GM23338 (cell line): ENCODE data around the gene NOL9. TPM values are rescaled to one million over a fixed set of nuclear protein-coding genes. Genes with fewer than 3 reads are reported as not detected.

Experiments
- ATAC-seq: fragments of 200-7000 bp; cut with Tn5 transposase; 3 replicates; pipeline ENCODE4 v1.9.1; 2020
- DNase-seq: peaks from one replicate; pipeline ENCODE4 v3.0.0-alpha.2; 2015; ENCODE audit warnings: low spot score
- H2AFZ ChIP-seq: fragments of 200-600 bp; sonication (generic); 2 replicates; pipeline ENCODE4 v1.8.0; 2016; ENCODE audit warnings: antibody characterized with exemption, mild to moderate bottlenecking, moderate library complexity
- H3F3A ChIP-seq: fragments of 200-600 bp; sonication (generic); replicated peaks from 2 replicates; pipeline ENCODE4 v1.8.0; 2017; ENCODE audit warnings: antibody characterized with exemption, mixed run types, low read depth
- H3K27ac ChIP-seq: fragments of 200-600 bp; sonication (generic); 2 replicates; pipeline ENCODE4 v1.6.1; 2016; ENCODE audit warnings: low read depth
- H3K27me3 ChIP-seq: fragments of 200-600 bp; sonication (generic); 2 replicates; pipeline ENCODE4 v1.8.0; 2016; ENCODE audit warnings: mild to moderate bottlenecking, mixed run types, moderate library complexity; ENCODE audit not compliant: insufficient read depth
- H3K36me3 ChIP-seq: fragments of 200-600 bp; sonication (generic); 2 replicates; pipeline ENCODE4 v1.8.0; 2016; ENCODE audit warnings: mild to moderate bottlenecking; ENCODE audit not compliant: insufficient read depth
- H3K4me1 ChIP-seq: fragments of 200-600 bp; sonication (generic); 2 replicates; pipeline ENCODE4 v1.8.0; 2016; ENCODE audit warnings: mild to moderate bottlenecking, moderate library complexity; ENCODE audit not compliant: insufficient read depth
- H3K4me2 ChIP-seq: fragments of 200-600 bp; sonication (generic); 2 replicates; pipeline ENCODE4 v1.7.1; 2017; ENCODE audit warnings: mixed run types
- H3K4me3 ChIP-seq: fragments of 200-600 bp; sonication (generic); 2 replicates; pipeline ENCODE4 v1.6.1; 2016; ENCODE audit warnings: mixed run types
- H3K79me2 ChIP-seq: fragments of 200-600 bp; sonication (generic); replicated peaks from 2 replicates; pipeline ENCODE4 v1.8.0; 2017; ENCODE audit warnings: mild to moderate bottlenecking; ENCODE audit not compliant: insufficient read depth
- H3K9me2 ChIP-seq: fragments of 200-600 bp; sonication (generic); 2 replicates; pipeline ENCODE4 v1.8.0; 2017; ENCODE audit not compliant: insufficient read depth
- H4K20me1 ChIP-seq: fragments of 200-600 bp; sonication (generic); replicated peaks from 2 replicates; pipeline ENCODE4 v1.8.0; 2017; ENCODE audit warnings: mild to moderate bottlenecking; ENCODE audit not compliant: insufficient read depth
- H3K27ac Mint-ChIP-seq: 2 replicates; pipeline ENCODE4 v1.8.0; 2020; ENCODE audit warnings: inconsistent platforms, mild to moderate bottlenecking, moderate library complexity, mixed read lengths
- H3K27me3 Mint-ChIP-seq: 3 replicates; pipeline ENCODE4 v1.8.0; 2022; ENCODE audit warnings: low read depth, mild to moderate bottlenecking, moderate library complexity, mixed read lengths, inconsistent platforms; ENCODE audit not compliant: insufficient read depth, poor library complexity
- H3K36me3 Mint-ChIP-seq: 3 replicates; pipeline ENCODE4 v1.8.0; 2021; ENCODE audit warnings: low read depth, mild to moderate bottlenecking, inconsistent platforms, moderate library complexity, mixed read lengths
- H3K4me1 Mint-ChIP-seq: 3 replicates; pipeline ENCODE4 v1.8.0; 2020; ENCODE audit warnings: mild to moderate bottlenecking, inconsistent platforms, mixed read lengths
- H3K4me3 Mint-ChIP-seq: 3 replicates; pipeline ENCODE4 v1.8.0; 2021; ENCODE audit warnings: moderate library complexity, mild to moderate bottlenecking, inconsistent platforms, mixed read lengths
- H3K9me3 Mint-ChIP-seq: 3 replicates; pipeline ENCODE4 v1.8.0; 2020; ENCODE audit warnings: moderate library complexity, mild to moderate bottlenecking, inconsistent platforms, mixed read lengths
- CREB1 ChIP-seq: fragments of 250-450 bp; sonication (Bioruptor Pico); IDR thresholded peaks from 2 replicates; pipeline ENCODE4 v1.5.0; 2020; ENCODE audit warnings: low read depth, mild to moderate bottlenecking, moderate library complexity
- NANOG ChIP-seq: IDR thresholded peaks from 2 replicates; pipeline ENCODE4 v1.6.1; 2016; ENCODE audit warnings: antibody characterized with exemption, borderline replicate concordance
- POLR2AphosphoS5 ChIP-seq: IDR thresholded peaks from 2 replicates; pipeline ENCODE4 v1.6.1; 2016; ENCODE audit warnings: antibody characterized with exemption, low read depth
- ZNF331 ChIP-seq: fragments of 250-450 bp; sonication (Bioruptor Pico); IDR thresholded peaks from 2 replicates; pipeline ENCODE4 v1.5.0; 2020; ENCODE audit warnings: low read depth, mild to moderate bottlenecking, moderate library complexity
- polyA plus RNA-seq: library from polyadenylated mRNA; unstranded; fragments of >200 nt; fragmentation: Nextera tagmentation; extraction: Ambion mirVana; gene quantifications from 2 replicates; pipeline ENCODE4 v1.2.1, GENCODE V29; 2016
- total RNA-seq: library from RNA; depleted of rRNA; stranded (reverse); fragments of >200 nt; shearing (Covaris generic); gene quantifications from 2 replicates; pipeline ENCODE4 v1.2.3, GENCODE V29; 2014
- TF ChIP-seq, protein P1 (sequence below): fragments of 250-450 bp; sonication (Bioruptor Pico); IDR thresholded peaks from 2 replicates; pipeline ENCODE4 v1.5.0; 2020; ENCODE audit warnings: mild to moderate bottlenecking, moderate library complexity

The NOL9 gene
- total and polyA plus RNA-seq, 2 experiments from 2014 or later = 13.2 to 48.5 TPM

DNA sequence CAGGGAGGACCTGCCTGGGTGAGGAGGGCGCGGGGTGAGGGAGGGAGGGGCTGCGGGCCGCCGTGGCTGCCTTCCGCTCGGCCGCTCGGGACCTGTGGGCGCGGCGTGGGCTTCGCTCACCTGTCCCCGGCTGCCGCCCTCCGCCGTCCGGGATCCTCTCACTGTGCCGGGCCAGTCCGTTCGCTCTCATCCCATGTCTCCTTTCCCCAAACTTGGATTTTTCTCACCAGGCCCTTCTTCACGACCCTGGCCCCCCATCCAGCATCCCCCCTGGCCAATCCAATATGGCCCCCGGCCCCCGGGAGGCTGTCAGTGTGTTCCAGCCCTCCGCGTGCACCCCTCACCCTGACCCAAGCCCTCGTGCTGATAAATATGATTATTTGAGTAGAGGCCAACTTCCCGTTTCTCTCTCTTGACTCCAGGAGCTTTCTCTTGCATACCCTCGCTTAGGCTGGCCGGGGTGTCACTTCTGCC is 25.8 kb upstream of the NOL9 start:
- Histone ChIP-seq H3F3A (no peaks in the 10 kb centered on the region; the same call in 1 of the 2 replicates), H3K27ac (no peak overlapping the region), H3K27me3 (no peaks in the 10 kb centered on the region), H3K4me1 (peaks cover 13% of the 10 kb centered on the region; the same call in 1 of the 2 replicates), H3K79me2 (peaks cover 16% of the 10 kb centered on the region), H4K20me1 (no peaks in the 10 kb centered on the region; the same call in 1 of the 2 replicates), H3K9me2 (no peaks in the 10 kb centered on the region), H3K4me2 (peak overlapping the region; percentile 97), H2AFZ (peak overlapping the region; percentile 78; the same call in 1 of the 2 replicates), H3K36me3 (no peaks in the 10 kb centered on the region), H3K4me3 (peak overlapping the region; percentile 95)
- ATAC-seq = peak; percentile 30
- no peak for DNase-seq
- Mint-ChIP-seq H3K27ac (peak overlapping the region; percentile 93), H3K4me3 (peak overlapping the region; percentile 95), H3K36me3 (peaks cover 2% of the 10 kb centered on the region; the same call in 1 of the 3 replicates), H3K4me1 (peaks cover 20% of the 10 kb centered on the region), H3K27me3 (peaks cover 8% of the 10 kb centered on the region), H3K9me3 (no peaks in the 10 kb centered on the region)
- TF ChIP-seq CREB1 (no peak), ZNF331 (no peak), NANOG (no peak), POLR2AphosphoS5 (no peak)
- TF ChIP-seq, protein P1, sequence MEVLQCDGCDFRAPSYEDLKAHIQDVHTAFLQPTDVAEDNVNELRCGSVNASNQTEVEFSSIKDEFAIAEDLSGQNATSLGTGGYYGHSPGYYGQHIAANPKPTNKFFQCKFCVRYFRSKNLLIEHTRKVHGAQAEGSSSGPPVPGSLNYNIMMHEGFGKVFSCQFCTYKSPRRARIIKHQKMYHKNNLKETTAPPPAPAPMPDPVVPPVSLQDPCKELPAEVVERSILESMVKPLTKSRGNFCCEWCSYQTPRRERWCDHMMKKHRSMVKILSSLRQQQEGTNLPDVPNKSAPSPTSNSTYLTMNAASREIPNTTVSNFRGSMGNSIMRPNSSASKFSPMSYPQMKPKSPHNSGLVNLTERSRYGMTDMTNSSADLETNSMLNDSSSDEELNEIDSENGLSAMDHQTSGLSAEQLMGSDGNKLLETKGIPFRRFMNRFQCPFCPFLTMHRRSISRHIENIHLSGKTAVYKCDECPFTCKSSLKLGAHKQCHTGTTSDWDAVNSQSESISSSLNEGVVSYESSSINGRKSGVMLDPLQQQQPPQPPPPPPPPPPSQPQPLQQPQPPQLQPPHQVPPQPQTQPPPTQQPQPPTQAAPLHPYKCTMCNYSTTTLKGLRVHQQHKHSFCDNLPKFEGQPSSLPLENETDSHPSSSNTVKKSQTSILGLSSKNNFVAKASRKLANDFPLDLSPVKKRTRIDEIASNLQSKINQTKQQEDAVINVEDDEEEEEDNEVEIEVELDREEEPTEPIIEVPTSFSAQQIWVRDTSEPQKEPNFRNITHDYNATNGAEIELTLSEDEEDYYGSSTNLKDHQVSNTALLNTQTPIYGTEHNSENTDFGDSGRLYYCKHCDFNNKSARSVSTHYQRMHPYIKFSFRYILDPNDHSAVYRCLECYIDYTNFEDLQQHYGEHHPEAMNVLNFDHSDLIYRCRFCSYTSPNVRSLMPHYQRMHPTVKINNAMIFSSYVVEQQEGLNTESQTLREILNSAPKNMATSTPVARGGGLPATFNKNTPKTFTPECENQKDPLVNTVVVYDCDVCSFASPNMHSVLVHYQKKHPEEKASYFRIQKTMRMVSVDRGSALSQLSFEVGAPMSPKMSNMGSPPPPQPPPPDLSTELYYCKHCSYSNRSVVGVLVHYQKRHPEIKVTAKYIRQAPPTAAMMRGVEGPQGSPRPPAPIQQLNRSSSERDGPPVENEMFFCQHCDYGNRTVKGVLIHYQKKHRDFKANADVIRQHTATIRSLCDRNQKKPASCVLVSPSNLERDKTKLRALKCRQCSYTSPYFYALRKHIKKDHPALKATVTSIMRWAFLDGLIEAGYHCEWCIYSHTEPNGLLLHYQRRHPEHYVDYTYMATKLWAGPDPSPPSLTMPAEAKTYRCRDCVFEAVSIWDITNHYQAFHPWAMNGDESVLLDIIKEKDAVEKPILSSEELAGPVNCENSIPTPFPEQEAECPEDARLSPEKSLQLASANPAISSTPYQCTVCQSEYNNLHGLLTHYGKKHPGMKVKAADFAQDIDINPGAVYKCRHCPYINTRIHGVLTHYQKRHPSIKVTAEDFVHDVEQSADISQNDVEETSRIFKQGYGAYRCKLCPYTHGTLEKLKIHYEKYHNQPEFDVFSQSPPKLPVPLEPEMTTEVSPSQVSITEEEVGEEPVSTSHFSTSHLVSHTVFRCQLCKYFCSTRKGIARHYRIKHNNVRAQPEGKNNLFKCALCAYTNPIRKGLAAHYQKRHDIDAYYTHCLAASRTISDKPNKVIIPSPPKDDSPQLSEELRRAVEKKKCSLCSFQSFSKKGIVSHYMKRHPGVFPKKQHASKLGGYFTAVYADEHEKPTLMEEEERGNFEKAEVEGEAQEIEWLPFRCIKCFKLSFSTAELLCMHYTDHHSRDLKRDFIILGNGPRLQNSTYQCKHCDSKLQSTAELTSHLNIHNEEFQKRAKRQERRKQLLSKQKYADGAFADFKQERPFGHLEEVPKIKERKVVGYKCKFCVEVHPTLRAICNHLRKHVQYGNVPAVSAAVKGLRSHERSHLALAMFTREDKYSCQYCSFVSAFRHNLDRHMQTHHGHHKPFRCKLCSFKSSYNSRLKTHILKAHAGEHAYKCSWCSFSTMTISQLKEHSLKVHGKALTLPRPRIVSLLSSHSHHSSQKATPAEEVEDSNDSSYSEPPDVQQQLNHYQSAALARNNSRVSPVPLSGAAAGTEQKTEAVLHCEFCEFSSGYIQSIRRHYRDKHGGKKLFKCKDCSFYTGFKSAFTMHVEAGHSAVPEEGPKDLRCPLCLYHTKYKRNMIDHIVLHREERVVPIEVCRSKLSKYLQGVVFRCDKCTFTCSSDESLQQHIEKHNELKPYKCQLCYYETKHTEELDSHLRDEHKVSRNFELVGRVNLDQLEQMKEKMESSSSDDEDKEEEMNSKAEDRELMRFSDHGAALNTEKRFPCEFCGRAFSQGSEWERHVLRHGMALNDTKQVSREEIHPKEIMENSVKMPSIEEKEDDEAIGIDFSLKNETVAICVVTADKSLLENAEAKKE (CRISPR knock-in tag) = no peak
